Kidney epithelial cell (primary cell): ENCODE results near the gene ABTB2. TPM values are rescaled to one million over a fixed set of nuclear protein-coding genes. Genes with fewer than 3 reads are reported as not detected.
A peak's percentile ranks its signal among the peaks of the same experiment; 100 is the strongest.

Source experiments
- DNase-seq: peaks from one replicate; pipeline ENCODE4 v3.0.0-alpha.2; 2010; ENCODE audit warnings: low read depth
- H3K27me3 ChIP-seq: 2 replicates; pipeline ENCODE4 v1.6.0; 2011; ENCODE audit warnings: low read length; ENCODE audit not compliant: control insufficient read depth, insufficient read depth
- H3K36me3 ChIP-seq: 2 replicates; pipeline ENCODE4 v1.5.1; 2011; ENCODE audit warnings: low read length; ENCODE audit not compliant: control insufficient read depth, insufficient read depth
- H3K4me3 ChIP-seq: 2 replicates; pipeline ENCODE4 v1.5.1; 2011; ENCODE audit warnings: low read depth, mild to moderate bottlenecking, control low read depth, low read length
- CTCF ChIP-seq: IDR thresholded peaks from 2 replicates; pipeline ENCODE4 v1.5.1; 2011; ENCODE audit warnings: mild to moderate bottlenecking, moderate library complexity, low read length, control low read depth, inconsistent platforms; ENCODE audit not compliant: insufficient read depth, poor library complexity, severe bottlenecking
- total RNA-seq: library from RNA; depleted of rRNA; stranded (reverse); fragments of >200 nt; gene quantifications from 2 replicates; pipeline ENCODE4 v1.2.3, GENCODE V29; 2015

The ABTB2 gene
- total RNA-seq, 1 donor from 2014 or later: 26.8 TPM

- DNase-seq: peak; percentile 12
- Histone ChIP-seq H3K4me3 (peak overlapping the region; percentile 21), H3K27me3 (no peaks in the 10 kb centered on the region), H3K36me3 (peaks cover 1% of the 10 kb centered on the region)
- peak; percentile 99 for TF ChIP-seq CTCF
Measured at GRCh38 chr11:34174412-34175041, 183.3 kb downstream of the ABTB2 start.

GRCh38 chr11:34173050-34173449 lies 184.8 kb downstream of the ABTB2 start:
- no peaks in the 10 kb centered on the region for H3K27me3 ChIP-seq
- H3K36me3 ChIP-seq: peaks cover 1% of the 10 kb centered on the region
- H3K4me3 ChIP-seq: no peak overlapping the region
- DNase-seq: no peak
- TF ChIP-seq CTCF: no peak

GRCh38 chr11:34169686-34170085 lies 188.1 kb downstream of the ABTB2 start:
- Histone ChIP-seq H3K27me3 (no peaks in the 10 kb centered on the region), H3K4me3 (no peak overlapping the region), H3K36me3 (peaks cover 1% of the 10 kb centered on the region)
- no peak for TF ChIP-seq CTCF
- no peak for DNase-seq

GRCh38 chr11:34168642-34169420 lies 189.0 kb downstream of the ABTB2 start:
- no peak for DNase-seq
- no peak overlapping the region for H3K4me3 ChIP-seq
- H3K36me3 ChIP-seq: peaks cover 1% of the 10 kb centered on the region
- no peak for TF ChIP-seq CTCF
- H3K27me3 ChIP-seq: no peaks in the 10 kb centered on the region

GRCh38 chr11:34167961-34168360 lies 189.8 kb downstream of the ABTB2 start:
- no peak for DNase-seq
- TF ChIP-seq CTCF: no peak
- Histone ChIP-seq H3K36me3 (peaks cover 1% of the 10 kb centered on the region), H3K4me3 (no peak overlapping the region), H3K27me3 (no peaks in the 10 kb centered on the region)
